ENCODE data around the gene SH2D7.

Gene SH2D7

DNA sequence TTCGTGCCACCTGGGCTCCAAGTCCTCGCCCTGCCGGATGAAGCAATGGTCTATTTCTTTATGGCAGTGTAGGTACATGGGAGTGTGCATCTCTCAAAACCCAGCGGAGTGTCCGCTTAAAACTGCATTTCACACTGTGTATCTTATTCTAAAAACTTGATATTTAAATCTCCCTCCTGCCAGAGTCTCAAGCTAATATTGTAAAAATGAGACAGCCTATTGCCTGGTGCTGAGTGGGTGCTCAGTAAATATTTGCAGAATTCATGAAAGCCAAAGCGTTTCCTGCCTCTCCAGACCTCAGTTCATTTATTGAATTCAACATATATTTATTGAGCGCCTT, 14.5 kb upstream of the SH2D7 start:
- no peaks in the 10 kb centered on the region for H3K36me3 ChIP-seq (ENCODE audit: insufficient read depth, low read length)
- H3K9me3 ChIP-seq (ENCODE audit: insufficient read depth, low read depth, low read length): no peaks in the 10 kb centered on the region
- H3K4me2 ChIP-seq (ENCODE audit: low read depth, low read length, poor library complexity, severe bottlenecking): peak overlapping the region; percentile 82
- no peaks in the 10 kb centered on the region for H3K9me2 ChIP-seq (replicated peaks; ENCODE audit: low read depth, low read length)
- no peaks in the 10 kb centered on the region; the same call in 1 of the 2 replicates for H3F3A ChIP-seq (ENCODE audit: low read depth)
- peak overlapping the region; percentile 67 for H3K9ac ChIP-seq (ENCODE audit: low read depth, low read length, poor library complexity, severe bottlenecking)
- peak overlapping the region; percentile 81 for H3K4me3 ChIP-seq (ENCODE audit: low read length, poor library complexity, severe bottlenecking)
- peaks cover 49% of the 10 kb centered on the region for H3K79me2 ChIP-seq (ENCODE audit: insufficient read depth, low read length)
- peaks cover 33% of the 10 kb centered on the region for H3K4me1 ChIP-seq (ENCODE audit: insufficient read depth, low read length, poor library complexity, severe bottlenecking)
- H2AFZ ChIP-seq (ENCODE audit: low read length): peak overlapping the region; percentile 90
- H4K20me1 ChIP-seq (ENCODE audit: insufficient read depth, low read length, poor library complexity, severe bottlenecking): peaks cover 33% of the 10 kb centered on the region
- TF ChIP-seq, protein P1, sequence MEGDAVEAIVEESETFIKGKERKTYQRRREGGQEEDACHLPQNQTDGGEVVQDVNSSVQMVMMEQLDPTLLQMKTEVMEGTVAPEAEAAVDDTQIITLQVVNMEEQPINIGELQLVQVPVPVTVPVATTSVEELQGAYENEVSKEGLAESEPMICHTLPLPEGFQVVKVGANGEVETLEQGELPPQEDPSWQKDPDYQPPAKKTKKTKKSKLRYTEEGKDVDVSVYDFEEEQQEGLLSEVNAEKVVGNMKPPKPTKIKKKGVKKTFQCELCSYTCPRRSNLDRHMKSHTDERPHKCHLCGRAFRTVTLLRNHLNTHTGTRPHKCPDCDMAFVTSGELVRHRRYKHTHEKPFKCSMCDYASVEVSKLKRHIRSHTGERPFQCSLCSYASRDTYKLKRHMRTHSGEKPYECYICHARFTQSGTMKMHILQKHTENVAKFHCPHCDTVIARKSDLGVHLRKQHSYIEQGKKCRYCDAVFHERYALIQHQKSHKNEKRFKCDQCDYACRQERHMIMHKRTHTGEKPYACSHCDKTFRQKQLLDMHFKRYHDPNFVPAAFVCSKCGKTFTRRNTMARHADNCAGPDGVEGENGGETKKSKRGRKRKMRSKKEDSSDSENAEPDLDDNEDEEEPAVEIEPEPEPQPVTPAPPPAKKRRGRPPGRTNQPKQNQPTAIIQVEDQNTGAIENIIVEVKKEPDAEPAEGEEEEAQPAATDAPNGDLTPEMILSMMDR (conservative IDR thresholded peaks at IDR 0.05; ENCODE audit: low read length): no peak
- no peak for TF ChIP-seq EZH2phosphoT487 (IDR thresholded peaks at IDR 0.05; ENCODE audit: borderline replicate concordance)
- H3K27me3 ChIP-seq (ENCODE audit: insufficient read depth, low read length, poor library complexity, severe bottlenecking): no peaks in the 10 kb centered on the region

DNA sequence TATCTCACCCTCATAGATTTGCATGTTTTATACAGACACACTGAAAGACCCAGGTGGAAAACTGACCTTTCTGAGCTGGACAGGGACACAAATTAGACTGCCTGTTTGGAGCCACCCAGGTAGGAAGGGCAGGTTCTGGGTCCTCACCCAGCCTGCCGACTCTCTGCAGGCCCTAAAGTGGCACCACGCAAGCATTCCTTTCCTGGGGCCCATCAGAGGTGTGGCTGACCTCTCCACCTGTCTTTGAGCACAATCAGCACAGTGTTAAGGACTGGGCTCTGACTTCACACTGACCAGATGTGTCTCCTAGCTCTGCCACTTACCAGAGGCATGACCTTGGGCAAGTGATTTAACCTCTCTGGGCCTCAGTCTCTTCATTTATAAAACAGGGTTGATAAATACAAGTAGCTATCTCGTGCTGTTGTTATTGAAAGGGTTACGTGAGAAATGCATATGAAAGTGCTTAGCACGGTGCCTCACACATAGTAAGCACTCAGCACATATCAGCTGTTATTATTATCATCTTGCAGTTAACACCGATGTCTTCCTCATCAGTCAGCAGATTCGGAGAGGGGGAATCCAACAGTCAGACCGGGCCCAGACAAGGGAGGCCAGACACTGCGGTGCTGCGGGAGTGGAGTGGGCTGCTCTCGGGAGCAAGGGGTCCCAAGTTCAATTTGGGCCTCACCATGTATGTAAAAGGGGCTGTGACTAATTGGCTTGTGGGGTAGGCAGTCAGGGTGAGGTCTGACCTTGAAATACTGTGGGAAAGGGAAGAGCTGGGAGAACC, 12.9 kb upstream of the SH2D7 start:
- no peak for TF ChIP-seq EZH2phosphoT487 (IDR thresholded peaks at IDR 0.05; ENCODE audit: borderline replicate concordance)
- TF ChIP-seq, protein P1 (conservative IDR thresholded peaks at IDR 0.05; ENCODE audit: low read length): no peak
- Histone ChIP-seq H2AFZ (ENCODE audit: low read length) (no peak overlapping the region), H3K9me3 (ENCODE audit: insufficient read depth, low read depth, low read length) (no peaks in the 10 kb centered on the region), H3K4me3 (ENCODE audit: low read length, poor library complexity, severe bottlenecking) (no peak overlapping the region), H3K4me1 (ENCODE audit: insufficient read depth, low read length, poor library complexity, severe bottlenecking) (peaks cover 37% of the 10 kb centered on the region), H3K27me3 (ENCODE audit: insufficient read depth, low read length, poor library complexity, severe bottlenecking) (no peaks in the 10 kb centered on the region), H3K4me2 (ENCODE audit: low read depth, low read length, poor library complexity, severe bottlenecking) (no peak overlapping the region), H3K36me3 (ENCODE audit: insufficient read depth, low read length) (no peaks in the 10 kb centered on the region), H3K9ac (ENCODE audit: low read depth, low read length, poor library complexity, severe bottlenecking) (no peak overlapping the region), H3K79me2 (ENCODE audit: insufficient read depth, low read length) (peaks cover 32% of the 10 kb centered on the region), H4K20me1 (ENCODE audit: insufficient read depth, low read length, poor library complexity, severe bottlenecking) (peaks cover 22% of the 10 kb centered on the region), H3K9me2 (replicated peaks; ENCODE audit: low read depth, low read length) (no peaks in the 10 kb centered on the region), H3F3A (ENCODE audit: low read depth) (no peaks in the 10 kb centered on the region)

DNA sequence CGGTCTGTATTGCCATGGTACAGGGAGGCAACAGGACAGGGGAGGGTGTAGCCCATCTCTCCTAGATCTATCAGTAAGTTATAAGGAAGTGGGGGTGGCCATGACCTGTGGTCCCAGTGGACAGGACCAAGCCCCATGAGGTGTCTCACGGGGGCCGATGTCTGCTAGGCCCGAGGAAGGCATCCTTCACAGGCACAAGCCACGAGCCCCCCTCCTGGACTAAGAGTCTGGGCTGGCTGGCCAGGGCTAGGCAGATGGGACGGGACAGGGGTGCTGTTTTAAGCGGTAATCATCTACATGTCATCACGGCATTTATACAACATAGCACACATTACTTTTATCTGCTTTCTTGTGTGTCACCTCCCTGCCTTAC, 12.3 kb upstream of the SH2D7 start:
- peaks cover 27% of the 10 kb centered on the region for H3K79me2 ChIP-seq (ENCODE audit: insufficient read depth, low read length)
- no peaks in the 10 kb centered on the region for H3K9me3 ChIP-seq (ENCODE audit: insufficient read depth, low read depth, low read length)
- H3K9ac ChIP-seq (ENCODE audit: low read depth, low read length, poor library complexity, severe bottlenecking): no peak overlapping the region
- H4K20me1 ChIP-seq (ENCODE audit: insufficient read depth, low read length, poor library complexity, severe bottlenecking): peaks cover 17% of the 10 kb centered on the region
- TF ChIP-seq EZH2phosphoT487 (IDR thresholded peaks at IDR 0.05; ENCODE audit: borderline replicate concordance): no peak
- TF ChIP-seq, protein P1 (conservative IDR thresholded peaks at IDR 0.05; ENCODE audit: low read length): no peak
- H3K9me2 ChIP-seq (replicated peaks; ENCODE audit: low read depth, low read length): no peaks in the 10 kb centered on the region
- no peak overlapping the region for H2AFZ ChIP-seq (ENCODE audit: low read length)
- H3K4me2 ChIP-seq (ENCODE audit: low read depth, low read length, poor library complexity, severe bottlenecking): no peak overlapping the region
- no peaks in the 10 kb centered on the region for H3F3A ChIP-seq (ENCODE audit: low read depth)
- H3K36me3 ChIP-seq (ENCODE audit: insufficient read depth, low read length): no peaks in the 10 kb centered on the region
- peaks cover 35% of the 10 kb centered on the region for H3K4me1 ChIP-seq (ENCODE audit: insufficient read depth, low read length, poor library complexity, severe bottlenecking)
- no peaks in the 10 kb centered on the region for H3K27me3 ChIP-seq (ENCODE audit: insufficient read depth, low read length, poor library complexity, severe bottlenecking)
- H3K4me3 ChIP-seq (ENCODE audit: low read length, poor library complexity, severe bottlenecking): no peak overlapping the region
